ENCODE results near the gene KCNJ1. TPM values are rescaled to one million over a fixed set of nuclear protein-coding genes. Genes with fewer than 3 reads are reported as not detected.

The KCNJ1 gene
- total and polyA plus RNA-seq, 5 donors, result 0.09 to 0.17 TPM; not detected in 3

GRCh38 chr11:128814856-128815705, 52.0 kb downstream of the KCNJ1 start:
- intact Hi-C loops (cut with DNase I), result no loop called here

GRCh38 chr11:128813729-128814128, 53.4 kb downstream of the KCNJ1 start:
- 91% methylated on average over 4 of the region's 4 CpGs for WGBS
- DNase-seq (no peak), ATAC-seq (no peak)
- H3K27me3 ChIP-seq (ENCODE audit: control insufficient read depth, insufficient read depth), result no peaks in the 10 kb centered on the region
- H3K27ac ChIP-seq (ENCODE audit: low read length), result no peak overlapping the region
- no peaks in the 10 kb centered on the region for H3K4me1 ChIP-seq (ENCODE audit: control insufficient read depth, insufficient read depth, low read length)
- H3K9me3 ChIP-seq (ENCODE audit: control insufficient read depth, low read length), result no peaks in the 10 kb centered on the region
- intact Hi-C loops (cut with DNase I), result no loop called here
- H3K4me3 ChIP-seq (ENCODE audit: low read length), result no peak overlapping the region

More at GRCh38 chr11:128814856-128815705, 52.0 kb downstream of the KCNJ1 start:
- Histone ChIP-seq H3K27ac (ENCODE audit: low read length) (no peak overlapping the region), H3K27me3 (ENCODE audit: control insufficient read depth, insufficient read depth) (no peaks in the 10 kb centered on the region), H3K4me1 (ENCODE audit: control insufficient read depth, insufficient read depth, low read length) (no peaks in the 10 kb centered on the region), H3K4me3 (ENCODE audit: low read length) (no peak overlapping the region), H3K9me3 (ENCODE audit: control insufficient read depth, low read length) (no peaks in the 10 kb centered on the region)
- DNase-seq (peak; percentile 81 to 87 (median 81)), ATAC-seq (peak; percentile 87 to 94)
- 36% methylated on average over 9 of the region's 9 CpGs for WGBS

GRCh38 chr11:128810784-128811514, 56.1 kb downstream of the KCNJ1 start:
- DNase-seq (no peak), ATAC-seq (no peak)
- Histone ChIP-seq H3K27ac (ENCODE audit: low read length) (no peak overlapping the region), H3K4me1 (ENCODE audit: control insufficient read depth, insufficient read depth, low read length) (no peaks in the 10 kb centered on the region), H3K9me3 (ENCODE audit: control insufficient read depth, low read length) (no peaks in the 10 kb centered on the region), H3K27me3 (ENCODE audit: control insufficient read depth, insufficient read depth) (no peaks in the 10 kb centered on the region), H3K4me3 (ENCODE audit: low read length) (no peak overlapping the region)
- 77% methylated on average over 8 of the region's 8 CpGs for WGBS
- intact Hi-C loops (cut with DNase I), result no loop called here

GRCh38 chr11:128809128-128809527, 58.0 kb downstream of the KCNJ1 start:
- DNase-seq, result no peak
- no peaks in the 10 kb centered on the region for H3K9me3 ChIP-seq (ENCODE audit: control insufficient read depth, low read length)
- ATAC-seq, result no peak
- no peaks in the 10 kb centered on the region for H3K4me1 ChIP-seq (ENCODE audit: control insufficient read depth, insufficient read depth, low read length)
- 81% methylated on average over 6 of the region's 6 CpGs for WGBS
- H3K27me3 ChIP-seq (ENCODE audit: control insufficient read depth, insufficient read depth), result no peaks in the 10 kb centered on the region
- H3K27ac ChIP-seq (ENCODE audit: low read length), result no peak overlapping the region
- H3K4me3 ChIP-seq (ENCODE audit: low read length), result no peak overlapping the region
- intact Hi-C loops (cut with DNase I), result no loop called here

GRCh38 chr11:128807909-128808308, 59.2 kb downstream of the KCNJ1 start:
- Histone ChIP-seq H3K27ac (ENCODE audit: low read length) (no peak overlapping the region), H3K4me1 (ENCODE audit: control insufficient read depth, insufficient read depth, low read length) (peaks cover 6% of the 10 kb centered on the region), H3K9me3 (ENCODE audit: control insufficient read depth, low read length) (no peaks in the 10 kb centered on the region), H3K4me3 (ENCODE audit: low read length) (no peak overlapping the region), H3K27me3 (ENCODE audit: control insufficient read depth, insufficient read depth) (no peaks in the 10 kb centered on the region)
- DNase-seq, result no peak
- intact Hi-C loops (cut with DNase I), result no loop called here
- ATAC-seq, result no peak

- Histone ChIP-seq H3K4me1 (ENCODE audit: control insufficient read depth, insufficient read depth, low read length) (peaks cover 6% of the 10 kb centered on the region), H3K27me3 (ENCODE audit: control insufficient read depth, insufficient read depth) (no peaks in the 10 kb centered on the region), H3K4me3 (ENCODE audit: low read length) (no peak overlapping the region), H3K27ac (ENCODE audit: low read length) (no peak overlapping the region), H3K9me3 (ENCODE audit: control insufficient read depth, low read length) (no peaks in the 10 kb centered on the region)
- ATAC-seq (no peak), DNase-seq (no peak)
- WGBS, result 77% methylated on average over 8 of the region's 8 CpGs
- intact Hi-C loops (cut with DNase I), result no loop called here
Observed at GRCh38 chr11:128806506-128807261, 60.4 kb downstream of the KCNJ1 start.

GRCh38 chr11:128804481-128804880, 62.6 kb downstream of the KCNJ1 start:
- no peaks in the 10 kb centered on the region for H3K9me3 ChIP-seq (ENCODE audit: control insufficient read depth, low read length)
- ATAC-seq (no peak), DNase-seq (no peak)
- H3K27me3 ChIP-seq (ENCODE audit: control insufficient read depth, insufficient read depth), result no peaks in the 10 kb centered on the region
- peaks cover 6% of the 10 kb centered on the region for H3K4me1 ChIP-seq (ENCODE audit: control insufficient read depth, insufficient read depth, low read length)
- no peak overlapping the region for H3K27ac ChIP-seq (ENCODE audit: low read length)
- WGBS, result 67% methylated on average over 5 of the region's 5 CpGs
- intact Hi-C loops (cut with DNase I), result no loop called here
- no peak overlapping the region for H3K4me3 ChIP-seq (ENCODE audit: low read length)

GRCh38 chr11:128803449-128804245, 63.4 kb downstream of the KCNJ1 start:
- 55% methylated on average over 6 of the region's 6 CpGs for WGBS
- Histone ChIP-seq H3K27ac (ENCODE audit: low read length) (no peak overlapping the region), H3K9me3 (ENCODE audit: control insufficient read depth, low read length) (no peaks in the 10 kb centered on the region), H3K4me1 (ENCODE audit: control insufficient read depth, insufficient read depth, low read length) (peaks cover 6% of the 10 kb centered on the region), H3K27me3 (ENCODE audit: control insufficient read depth, insufficient read depth) (no peaks in the 10 kb centered on the region), H3K4me3 (ENCODE audit: low read length) (no peak overlapping the region)
- peak; percentile 28 to 41 for ATAC-seq
- intact Hi-C loops (cut with DNase I), result no loop called here
- DNase-seq, result no peak

GRCh38 chr11:128803011-128803410, 64.1 kb downstream of the KCNJ1 start:
- Histone ChIP-seq H3K27ac (ENCODE audit: low read length) (no peak overlapping the region), H3K27me3 (ENCODE audit: control insufficient read depth, insufficient read depth) (no peaks in the 10 kb centered on the region), H3K9me3 (ENCODE audit: control insufficient read depth, low read length) (no peaks in the 10 kb centered on the region), H3K4me3 (ENCODE audit: low read length) (no peak overlapping the region), H3K4me1 (ENCODE audit: control insufficient read depth, insufficient read depth, low read length) (peaks cover 6% of the 10 kb centered on the region)
- WGBS, result 85% methylated on average over 4 of the region's 4 CpGs
- DNase-seq (no peak), ATAC-seq (no peak)
- intact Hi-C loops (cut with DNase I), result no loop called here

- Histone ChIP-seq H3K9me3 (ENCODE audit: control insufficient read depth, low read length) (no peaks in the 10 kb centered on the region), H3K27ac (ENCODE audit: low read length) (no peak overlapping the region), H3K4me3 (ENCODE audit: low read length) (no peak overlapping the region), H3K4me1 (ENCODE audit: control insufficient read depth, insufficient read depth, low read length) (peaks cover 6% of the 10 kb centered on the region), H3K27me3 (ENCODE audit: control insufficient read depth, insufficient read depth) (no peaks in the 10 kb centered on the region)
- ATAC-seq (peak; percentile 55 to 59), DNase-seq (peak in 1 of 3 donors; percentile 67)
- 46% methylated on average over 4 of the region's 4 CpGs for WGBS
- intact Hi-C loops (cut with DNase I), result no loop called here
Observed at GRCh38 chr11:128802358-128802981, 64.6 kb downstream of the KCNJ1 start.

Data from right cardiac atrium (tissue), 5 donors.